Chondrocyte (in vitro differentiated cells): ENCODE data around the gene SMPD3. TPM values are rescaled to one million over a fixed set of nuclear protein-coding genes. Genes with fewer than 3 reads are reported as not detected.

Experiments
- DNase-seq: peaks from one replicate; pipeline ENCODE4 v3.0.0; 2021; ENCODE audit warnings: mixed read lengths, low spot score
- H3K27ac Mint-ChIP-seq: one replicate; pipeline ENCODE4 v1.8.0; 2021; ENCODE audit warnings: mild to moderate bottlenecking, moderate library complexity, mixed read lengths; ENCODE audit not compliant: unreplicated experiment
- H3K27me3 Mint-ChIP-seq: 2 replicates; pipeline ENCODE4 v1.8.0; 2021; ENCODE audit warnings: low read depth, mixed read lengths
- H3K36me3 Mint-ChIP-seq: 2 replicates; pipeline ENCODE4 v1.8.0; 2021; ENCODE audit warnings: low read depth, mixed read lengths
- H3K4me1 Mint-ChIP-seq: 2 replicates; pipeline ENCODE4 v1.8.0; 2021; ENCODE audit warnings: low read depth, mild to moderate bottlenecking, mixed read lengths
- H3K4me3 Mint-ChIP-seq: one replicate; pipeline ENCODE4 v1.8.0; 2021; ENCODE audit warnings: mild to moderate bottlenecking, moderate library complexity, mixed read lengths; ENCODE audit not compliant: unreplicated experiment
- H3K9me3 Mint-ChIP-seq: 2 replicates; pipeline ENCODE4 v1.8.0; 2021; ENCODE audit warnings: low read depth, mixed read lengths
- total RNA-seq: library from RNA; stranded (reverse); gene quantifications from 3 replicates; pipeline ENCODE4 v1.2.1, GENCODE V29; 2021
- TF ChIP-seq, protein P1 (sequence below): fragments of 200-600 bp; sonication (generic); IDR thresholded peaks from 2 replicates; pipeline ENCODE4 v1.5.0; 2021; ENCODE audit warnings: antibody characterized with exemption, mild to moderate bottlenecking, moderate library complexity

The SMPD3 gene
- total RNA-seq, 1 donor from 2014 or later: not detected

DNA sequence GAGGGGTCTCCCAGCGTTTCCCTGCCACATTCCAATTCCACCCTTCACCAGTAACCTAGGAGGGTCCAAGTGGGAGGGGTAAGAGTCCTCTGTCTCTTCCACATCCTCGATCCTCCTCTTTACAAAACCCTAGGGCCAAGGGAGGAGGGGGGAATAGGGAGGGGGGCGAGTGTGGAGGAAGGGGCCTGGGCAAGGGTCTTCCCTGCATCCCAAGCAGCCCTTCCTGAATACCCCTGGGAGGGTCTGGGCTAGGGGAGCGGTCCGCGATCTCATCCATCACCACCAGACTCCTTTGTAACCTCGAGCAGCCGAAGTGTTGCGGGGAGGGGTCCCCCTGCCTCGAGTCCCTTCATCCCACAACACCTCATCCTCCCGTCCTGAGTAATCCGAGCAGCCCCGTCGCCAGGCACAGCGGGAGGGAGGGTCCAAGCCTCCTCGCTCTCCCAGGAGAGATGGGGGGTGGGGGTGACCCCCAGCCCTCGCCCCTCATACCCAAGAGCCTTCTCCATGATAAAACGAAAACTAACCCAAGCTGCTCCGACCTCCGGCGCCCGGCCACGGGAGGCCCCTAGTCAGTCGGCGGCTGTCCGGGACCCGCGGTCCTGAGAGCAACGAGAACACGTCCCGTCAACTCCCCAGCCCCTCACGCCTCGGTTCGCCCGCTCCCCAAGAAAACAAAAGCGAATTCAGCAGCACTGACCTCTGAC is 502 bp downstream of the SMPD3 start:
- DNase-seq: no peak
- H3K27ac Mint-ChIP-seq: no peak overlapping the region
- TF ChIP-seq, protein P1, sequence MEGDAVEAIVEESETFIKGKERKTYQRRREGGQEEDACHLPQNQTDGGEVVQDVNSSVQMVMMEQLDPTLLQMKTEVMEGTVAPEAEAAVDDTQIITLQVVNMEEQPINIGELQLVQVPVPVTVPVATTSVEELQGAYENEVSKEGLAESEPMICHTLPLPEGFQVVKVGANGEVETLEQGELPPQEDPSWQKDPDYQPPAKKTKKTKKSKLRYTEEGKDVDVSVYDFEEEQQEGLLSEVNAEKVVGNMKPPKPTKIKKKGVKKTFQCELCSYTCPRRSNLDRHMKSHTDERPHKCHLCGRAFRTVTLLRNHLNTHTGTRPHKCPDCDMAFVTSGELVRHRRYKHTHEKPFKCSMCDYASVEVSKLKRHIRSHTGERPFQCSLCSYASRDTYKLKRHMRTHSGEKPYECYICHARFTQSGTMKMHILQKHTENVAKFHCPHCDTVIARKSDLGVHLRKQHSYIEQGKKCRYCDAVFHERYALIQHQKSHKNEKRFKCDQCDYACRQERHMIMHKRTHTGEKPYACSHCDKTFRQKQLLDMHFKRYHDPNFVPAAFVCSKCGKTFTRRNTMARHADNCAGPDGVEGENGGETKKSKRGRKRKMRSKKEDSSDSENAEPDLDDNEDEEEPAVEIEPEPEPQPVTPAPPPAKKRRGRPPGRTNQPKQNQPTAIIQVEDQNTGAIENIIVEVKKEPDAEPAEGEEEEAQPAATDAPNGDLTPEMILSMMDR: no peak
- H3K27me3 Mint-ChIP-seq: peaks cover 2% of the 10 kb centered on the region
- H3K36me3 Mint-ChIP-seq: no peaks in the 10 kb centered on the region
- H3K9me3 Mint-ChIP-seq: no peaks in the 10 kb centered on the region
- peaks cover 18% of the 10 kb centered on the region for H3K4me1 Mint-ChIP-seq
- H3K4me3 Mint-ChIP-seq: peak overlapping the region; percentile 83

DNA sequence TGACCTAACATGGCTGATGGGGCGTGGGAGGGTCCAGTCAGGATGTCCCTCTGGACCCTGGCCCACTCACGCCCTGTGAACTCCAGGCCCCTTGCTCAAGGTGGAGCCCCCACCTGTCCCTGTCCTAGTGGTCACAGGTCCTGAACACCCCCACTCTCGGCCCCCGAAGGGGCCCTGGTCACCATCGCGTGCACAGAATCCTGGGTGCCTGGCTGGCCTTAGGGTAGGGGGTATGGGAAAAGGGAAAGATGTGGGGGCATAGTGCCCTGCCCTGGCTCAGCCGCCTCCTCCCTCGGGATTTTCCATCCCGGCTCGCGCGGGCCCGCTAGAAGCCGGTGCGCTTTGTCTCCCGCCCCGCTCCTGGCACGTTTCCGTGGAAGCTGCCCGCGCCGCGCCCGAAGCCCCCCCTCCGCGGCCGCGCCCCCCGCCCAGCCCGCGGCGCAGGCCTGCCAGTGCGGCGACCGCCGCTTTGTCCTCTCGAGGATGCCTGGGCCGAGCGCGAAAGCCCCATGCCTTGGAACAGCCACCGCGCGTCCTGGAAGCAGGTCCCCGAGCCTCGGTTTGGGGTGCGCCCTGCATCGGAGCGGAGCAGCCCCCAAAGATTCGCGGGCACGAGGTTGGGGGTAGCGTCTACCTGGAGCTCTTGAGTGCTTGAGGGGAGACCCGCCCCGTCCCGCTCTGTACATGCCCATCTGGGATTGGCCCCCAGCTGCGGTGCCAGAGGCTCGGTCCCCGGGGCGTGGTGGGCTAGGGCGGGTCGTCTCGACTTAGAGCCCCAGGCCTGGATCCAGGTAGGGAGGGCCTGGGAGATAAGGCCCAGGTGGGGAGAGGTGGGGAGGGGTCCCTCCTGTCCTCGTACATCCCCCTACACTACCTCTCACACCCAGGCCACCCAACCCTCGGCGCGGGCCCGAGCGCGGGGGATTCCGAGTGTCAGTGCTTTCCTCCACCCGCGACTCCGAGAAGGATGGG is 1.3 kb downstream of the SMPD3 start:
- TF ChIP-seq, protein P1: no peak
- no peak overlapping the region for H3K27ac Mint-ChIP-seq

DNA sequence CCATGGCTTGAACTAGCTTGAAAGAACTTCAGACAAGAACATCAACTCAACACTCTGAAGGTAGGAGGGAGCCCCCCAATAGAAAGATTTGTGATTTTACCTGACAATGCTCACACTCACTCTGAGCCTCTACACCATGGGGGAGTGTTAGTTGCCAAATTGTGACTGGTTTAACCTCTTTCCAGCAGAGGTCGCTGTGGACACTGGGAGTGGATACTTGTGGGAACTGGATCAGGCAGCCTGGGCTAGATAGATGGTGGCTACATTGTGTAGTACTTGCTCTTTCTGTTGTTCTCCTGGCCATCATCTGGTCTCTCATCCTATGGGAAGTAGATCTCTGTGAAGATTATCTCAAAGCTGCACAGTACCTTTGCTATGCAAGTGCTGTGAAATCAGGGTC is 2.9 kb downstream of the SMPD3 start:
- DNase-seq: no peak
- Mint-ChIP-seq H3K4me3 (no peak overlapping the region), H3K27me3 (peaks cover 11% of the 10 kb centered on the region), H3K9me3 (no peaks in the 10 kb centered on the region), H3K27ac (no peak overlapping the region), H3K4me1 (peaks cover 14% of the 10 kb centered on the region), H3K36me3 (no peaks in the 10 kb centered on the region)
- TF ChIP-seq, protein P1: peak; percentile 53

More for the DNA sequence above, 1.3 kb downstream of the SMPD3 start:
- DNase-seq: no peak
- Mint-ChIP-seq H3K27me3 (peaks cover 4% of the 10 kb centered on the region), H3K4me1 (peaks cover 18% of the 10 kb centered on the region), H3K36me3 (no peaks in the 10 kb centered on the region), H3K4me3 (no peak overlapping the region), H3K9me3 (no peaks in the 10 kb centered on the region)

DNA sequence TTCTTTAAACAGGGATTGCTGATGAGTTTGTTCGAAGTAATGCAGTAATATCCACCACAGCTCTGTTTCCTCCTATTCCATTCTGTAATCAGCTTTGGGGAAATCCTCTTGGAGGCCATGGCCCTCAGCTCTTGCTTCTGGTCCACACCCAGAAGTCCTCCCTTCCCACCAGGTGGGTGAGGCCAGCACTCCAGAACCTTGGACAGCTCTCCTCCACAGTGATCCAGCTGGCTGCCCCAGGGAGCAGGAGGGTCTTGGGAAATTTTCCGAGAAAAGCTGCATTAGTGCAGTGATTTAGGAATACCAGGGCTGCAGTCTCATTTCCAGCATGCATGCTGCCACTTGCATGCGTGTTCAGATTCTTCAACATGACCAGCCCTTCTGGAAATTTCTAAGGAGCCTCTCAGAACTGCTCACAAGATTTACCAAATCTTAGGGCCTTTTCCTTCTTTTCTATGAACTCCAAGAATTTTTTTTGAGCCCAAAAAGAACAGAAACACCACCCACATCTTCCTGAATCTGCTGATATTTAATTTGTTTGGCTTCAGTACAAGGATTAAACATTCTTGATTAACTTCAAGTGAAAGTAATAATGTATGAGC is 4.2 kb downstream of the SMPD3 start:
- TF ChIP-seq, protein P1: no peak
- peaks cover 19% of the 10 kb centered on the region for H3K27me3 Mint-ChIP-seq
- no peak for DNase-seq
- H3K36me3 Mint-ChIP-seq: no peaks in the 10 kb centered on the region
- no peaks in the 10 kb centered on the region for H3K9me3 Mint-ChIP-seq
- no peak overlapping the region for H3K4me3 Mint-ChIP-seq
- peaks cover 11% of the 10 kb centered on the region for H3K4me1 Mint-ChIP-seq
- H3K27ac Mint-ChIP-seq: no peak overlapping the region

DNA sequence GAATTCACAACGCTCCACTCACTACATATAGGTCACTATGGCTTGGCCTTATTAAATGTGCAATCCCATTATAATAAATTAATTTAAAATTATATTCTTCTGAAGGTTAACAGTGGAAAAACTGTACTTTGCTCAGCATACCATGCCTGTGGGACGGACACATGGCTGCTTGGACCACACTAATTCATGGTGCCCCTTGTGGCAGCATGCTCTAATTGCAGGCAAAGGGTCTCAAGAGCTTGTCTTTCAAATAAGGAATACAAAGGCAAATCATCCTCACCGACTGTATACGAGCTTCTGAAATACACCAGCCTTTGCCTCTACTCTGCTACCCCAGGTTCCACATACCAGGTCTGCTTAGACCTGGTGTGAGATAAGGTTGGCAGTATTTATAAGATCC is 11.7 kb downstream of the SMPD3 start:
- H3K27ac Mint-ChIP-seq: no peak overlapping the region
- H3K27me3 Mint-ChIP-seq: peaks cover 37% of the 10 kb centered on the region
- H3K4me3 Mint-ChIP-seq: no peak overlapping the region
- H3K4me1 Mint-ChIP-seq: no peaks in the 10 kb centered on the region
- H3K36me3 Mint-ChIP-seq: no peaks in the 10 kb centered on the region
- TF ChIP-seq, protein P1: peak; percentile 58
- H3K9me3 Mint-ChIP-seq: peaks cover 8% of the 10 kb centered on the region
- no peak for DNase-seq
